Gastrocnemius medialis (tissue), 4 donors: ENCODE results near the gene RASSF5.

Experiments used
- CTCF ChIP-seq, 5 experiments: fragments of 450-650 bp in 3 of 5; fragments of 200-600 bp in 2 of 5; sonication (generic) in 2 of 5; IDR thresholded peaks in 4 of 5; conservative IDR thresholded peaks in 1 of 5; 1 replicate in 4 of 5; 2 replicates in 1 of 5; pipeline ENCODE4 v1.5.1; 2016 to 2019; ENCODE audit warnings: antibody characterized with exemption in 5 of 5, mild to moderate bottlenecking in 3 of 5, moderate library complexity in 3 of 5
- POLR2A ChIP-seq, 2 donors: fragments of 450-650 bp; IDR thresholded peaks; one replicate each; pipeline ENCODE4 v1.6.1; 2017; ENCODE audit warnings: antibody characterized with exemption in 2 of 2, mild to moderate bottlenecking in 2 of 2, moderate library complexity in 2 of 2

DNA sequence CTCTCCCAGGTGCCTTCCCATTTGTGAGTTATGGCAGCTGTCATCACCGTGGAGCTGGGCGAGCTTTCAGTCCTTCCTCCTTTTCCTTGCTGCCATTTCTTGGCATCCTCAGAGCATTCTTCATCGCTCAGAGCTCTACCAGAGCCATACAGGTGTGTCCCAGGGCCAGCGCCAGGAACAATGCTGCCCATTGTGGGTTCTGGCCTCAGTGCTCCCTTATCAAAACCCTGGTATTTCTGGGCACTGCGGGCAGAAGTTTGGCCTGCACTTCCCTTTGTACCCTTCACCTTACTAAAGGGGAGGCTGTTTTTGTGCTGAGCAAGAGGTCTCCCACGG is 28.5 kb downstream of the RASSF5 start:
- TF ChIP-seq POLR2A (IDR thresholded peaks at IDR 0.05), result no peak
- TF ChIP-seq CTCF (IDR thresholded peaks at IDR 0.05 in 4 of 5, conservative IDR thresholded peaks at IDR 0.05 in 1 of 5), result no peak
